PC-9 (cell line): ENCODE data around the gene TEX261. TPM values are rescaled to one million over a fixed set of nuclear protein-coding genes. Genes with fewer than 3 reads are reported as not detected.

Experiments used
- BruUV-seq: library from RNA; stranded (reverse); fragments of 400-500 nt; replicated peaks from 2 replicates; lab custom pipeline; 2021; lab: Mats Ljungman, UMichigan
- CTCF ChIA-PET: fragments of 300-600 bp; sonication (Branson Sonifier 250); formaldehyde crosslinking; loops from one replicate; lab custom pipeline; 2022; ENCODE audit warnings: antibody characterized with exemption; lab: Charles Lee
- POLR2A ChIA-PET: fragments of 300-600 bp; sonication (Branson Sonifier 250); formaldehyde crosslinking; loops from one replicate; lab custom pipeline; 2022; ENCODE audit warnings: antibody characterized with exemption; ENCODE audit not compliant: unreplicated experiment; lab: Charles Lee
- DNase-seq, 2 experiments: peaks; one replicate each; pipeline versions ENCODE4 v3.0.0 to v3.0.0-alpha.2; 2015 to 2022; ENCODE audit warnings: mixed read lengths in 1 of 2
- H2AFZ ChIP-seq: fragments of 200-600 bp; sonication (generic); 2 replicates; pipeline ENCODE4 v1.8.1; 2017; ENCODE audit warnings: antibody characterized with exemption
- H3F3A ChIP-seq: fragments of 200-600 bp; sonication (generic); 2 replicates; pipeline ENCODE4 v1.8.1; 2017; ENCODE audit warnings: antibody characterized with exemption, mild to moderate bottlenecking, low read depth; ENCODE audit not compliant: insufficient read depth
- H3K27ac ChIP-seq: fragments of 200-600 bp; sonication (generic); 2 replicates; pipeline ENCODE4 v1.6.1; 2016; ENCODE audit warnings: mixed run types
- H3K27me3 ChIP-seq: fragments of 200-600 bp; sonication (generic); 2 replicates; pipeline ENCODE4 v1.6.1; 2016; ENCODE audit warnings: low read depth, mixed run types; ENCODE audit not compliant: insufficient read depth
- H3K36me3 ChIP-seq: fragments of 200-600 bp; sonication (generic); 2 replicates; pipeline ENCODE4 v1.6.1; 2016; ENCODE audit warnings: low read depth, mixed run types
- H3K4me1 ChIP-seq: fragments of 200-600 bp; sonication (generic); replicated peaks from 2 replicates; pipeline ENCODE4 v1.6.1; 2016; ENCODE audit warnings: mixed run types; ENCODE audit not compliant: insufficient read depth
- H3K4me2 ChIP-seq: fragments of 200-600 bp; sonication (generic); 2 replicates; pipeline ENCODE4 v1.6.1; 2017; ENCODE audit warnings: mixed run types
- H3K4me3 ChIP-seq: fragments of 200-600 bp; sonication (generic); 2 replicates; pipeline ENCODE4 v1.6.1; 2016; ENCODE audit warnings: mixed run types
- H3K79me2 ChIP-seq: fragments of 200-600 bp; sonication (generic); 2 replicates; pipeline ENCODE4 v1.6.1; 2017; ENCODE audit warnings: low read depth, mixed run types
- H3K9me2 ChIP-seq: fragments of 200-600 bp; sonication (generic); 2 replicates; pipeline ENCODE4 v1.8.1; 2017; ENCODE audit warnings: mild to moderate bottlenecking; ENCODE audit not compliant: insufficient read depth
- H3K9me3 ChIP-seq: fragments of 200-600 bp; sonication (generic); 2 replicates; pipeline ENCODE4 v1.8.1; 2016; ENCODE audit warnings: low read depth; ENCODE audit not compliant: insufficient read depth
- H4K20me1 ChIP-seq: fragments of 200-600 bp; sonication (generic); 2 replicates; pipeline ENCODE4 v1.8.1; 2017; ENCODE audit not compliant: insufficient read depth
- EZH2 ChIP-seq: fragments of 200-600 bp; sonication (generic); IDR thresholded peaks from 2 replicates; pipeline ENCODE4 v1.8.0; 2017; ENCODE audit warnings: antibody characterized with exemption, low read depth
- intact Hi-C: fragments of 100-400 bp; cut with micrococcal nuclease; formaldehyde crosslinking; loops from one replicate; pipeline ENCODE4 v1.10.0; 2022; ENCODE audit not compliant: unreplicated experiment
- total RNA-seq: library from RNA; stranded (reverse); gene quantifications from 2 replicates; pipeline ENCODE4 v1.2.3, GENCODE V29; 2021
- TF ChIP-seq, protein P1 (sequence below): fragments of 200-600 bp; sonication (generic); conservative IDR thresholded peaks from 2 replicates; pipeline ENCODE4 v1.6.1; 2017; ENCODE audit warnings: mixed run types, antibody characterized with exemption, mild to moderate bottlenecking, moderate library complexity

TEX261 gene
- total RNA-seq, 1 experiment from 2014 or later = 47.6 TPM

DNA sequence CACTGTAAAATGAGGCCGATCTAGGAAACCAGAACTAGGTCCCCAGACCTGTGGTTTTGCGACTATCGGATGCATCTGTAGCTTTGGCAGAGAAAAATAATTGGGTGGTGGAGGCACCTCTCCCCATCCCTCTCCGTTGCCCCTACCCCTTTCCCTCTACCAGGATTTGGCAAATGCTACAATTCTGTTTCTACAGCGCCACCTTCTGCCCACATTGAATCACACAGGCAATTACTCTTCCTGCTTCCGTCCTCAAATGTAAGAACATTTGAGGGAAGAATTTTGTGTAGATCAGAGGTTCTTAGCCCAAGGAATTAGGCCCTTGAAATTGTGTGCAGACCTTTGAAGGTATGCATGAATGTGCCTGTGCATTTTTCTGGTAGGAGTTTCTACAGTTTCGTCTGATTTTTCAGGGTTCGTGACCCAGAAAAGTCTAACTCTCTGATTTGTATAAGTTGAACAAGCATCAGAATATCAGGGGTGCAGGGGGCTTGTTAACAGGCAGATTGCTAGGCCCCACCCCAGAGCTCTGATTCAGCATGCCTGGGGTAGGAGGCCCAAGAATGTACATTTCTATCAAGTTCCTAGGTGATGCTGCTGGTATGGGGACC, 47.7 kb downstream of the TEX261 start:
- Histone ChIP-seq H3K4me2 (no peak overlapping the region), H3K9me2 (no peaks in the 10 kb centered on the region), H3K9me3 (no peaks in the 10 kb centered on the region), H3F3A (no peaks in the 10 kb centered on the region; the same call in 1 of the 2 replicates), H3K79me2 (no peaks in the 10 kb centered on the region), H4K20me1 (no peaks in the 10 kb centered on the region), H3K4me3 (no peak overlapping the region), H3K36me3 (no peaks in the 10 kb centered on the region), H3K27ac (no peak overlapping the region), H3K27me3 (no peaks in the 10 kb centered on the region), H3K4me1 (peaks cover 7% of the 10 kb centered on the region; the same call in 1 of the 2 replicates), H2AFZ (no peak overlapping the region)
- peak in 1 of 2 experiments; percentile 48 for DNase-seq
- POLR2A ChIA-PET = no interaction called here
- CTCF ChIA-PET = interaction anchor here (1.1 to 3.9 kb wide), 2 partner anchors 76 to 642 kb away, joined by 3 to 23 read pairs; no protein-coding TSS in a partner anchor
- TF ChIP-seq, protein P1, sequence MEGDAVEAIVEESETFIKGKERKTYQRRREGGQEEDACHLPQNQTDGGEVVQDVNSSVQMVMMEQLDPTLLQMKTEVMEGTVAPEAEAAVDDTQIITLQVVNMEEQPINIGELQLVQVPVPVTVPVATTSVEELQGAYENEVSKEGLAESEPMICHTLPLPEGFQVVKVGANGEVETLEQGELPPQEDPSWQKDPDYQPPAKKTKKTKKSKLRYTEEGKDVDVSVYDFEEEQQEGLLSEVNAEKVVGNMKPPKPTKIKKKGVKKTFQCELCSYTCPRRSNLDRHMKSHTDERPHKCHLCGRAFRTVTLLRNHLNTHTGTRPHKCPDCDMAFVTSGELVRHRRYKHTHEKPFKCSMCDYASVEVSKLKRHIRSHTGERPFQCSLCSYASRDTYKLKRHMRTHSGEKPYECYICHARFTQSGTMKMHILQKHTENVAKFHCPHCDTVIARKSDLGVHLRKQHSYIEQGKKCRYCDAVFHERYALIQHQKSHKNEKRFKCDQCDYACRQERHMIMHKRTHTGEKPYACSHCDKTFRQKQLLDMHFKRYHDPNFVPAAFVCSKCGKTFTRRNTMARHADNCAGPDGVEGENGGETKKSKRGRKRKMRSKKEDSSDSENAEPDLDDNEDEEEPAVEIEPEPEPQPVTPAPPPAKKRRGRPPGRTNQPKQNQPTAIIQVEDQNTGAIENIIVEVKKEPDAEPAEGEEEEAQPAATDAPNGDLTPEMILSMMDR = peak; percentile 82
- no peak for TF ChIP-seq EZH2
- intact Hi-C loops = loop anchor here (1.0 to 5.0 kb wide), 3 partner anchors 28 to 645 kb away; partner anchors contain the start of gene FAM136A
- BruUV-seq = no TSS peak

DNA sequence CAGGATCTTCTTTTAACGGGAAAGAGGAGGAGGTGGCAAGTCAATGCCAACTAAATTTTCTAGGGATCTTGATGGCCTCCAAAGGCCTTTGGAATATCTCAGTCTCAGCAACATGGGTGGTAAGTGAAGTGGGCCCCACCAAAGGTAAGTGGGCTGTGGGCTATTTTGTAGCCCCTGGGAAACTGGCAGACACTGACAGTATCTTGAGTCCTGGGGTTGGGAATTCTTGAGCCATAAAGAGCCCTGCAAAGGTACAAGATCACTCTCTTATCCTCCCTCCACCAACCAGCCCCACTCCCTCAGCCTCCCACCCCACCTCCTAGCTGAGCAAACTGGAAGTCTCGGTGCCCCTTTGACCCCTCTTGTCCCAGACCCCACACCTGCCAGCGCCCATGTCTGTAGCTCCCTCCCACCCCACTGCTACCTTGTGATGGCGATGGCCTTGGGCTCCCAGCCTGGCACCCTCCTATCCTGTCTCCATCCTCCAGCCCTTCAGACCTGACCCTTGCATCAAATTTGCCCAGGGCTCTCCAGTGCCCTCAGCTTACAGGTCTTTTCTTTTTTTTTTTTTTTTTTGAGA, 50.5 kb downstream of the TEX261 start:
- H3K79me2 ChIP-seq = no peaks in the 10 kb centered on the region
- no peaks in the 10 kb centered on the region for H3K9me3 ChIP-seq
- H3K9me2 ChIP-seq = no peaks in the 10 kb centered on the region
- H2AFZ ChIP-seq = no peak overlapping the region
- DNase-seq = no peak
- peaks cover 7% of the 10 kb centered on the region; the same call in 1 of the 2 replicates for H3K4me1 ChIP-seq
- BruUV-seq = no TSS peak
- no peaks in the 10 kb centered on the region; the same call in 1 of the 2 replicates for H3F3A ChIP-seq
- TF ChIP-seq, protein P1 = no peak
- no peak for TF ChIP-seq EZH2
- intact Hi-C loops = no loop called here
- H4K20me1 ChIP-seq = no peaks in the 10 kb centered on the region
- no peaks in the 10 kb centered on the region for H3K27me3 ChIP-seq
- H3K4me3 ChIP-seq = no peak overlapping the region
- H3K27ac ChIP-seq = no peak overlapping the region
- CTCF ChIA-PET = no interaction called here
- no peak overlapping the region for H3K4me2 ChIP-seq
- POLR2A ChIA-PET = no interaction called here
- no peaks in the 10 kb centered on the region for H3K36me3 ChIP-seq

DNA sequence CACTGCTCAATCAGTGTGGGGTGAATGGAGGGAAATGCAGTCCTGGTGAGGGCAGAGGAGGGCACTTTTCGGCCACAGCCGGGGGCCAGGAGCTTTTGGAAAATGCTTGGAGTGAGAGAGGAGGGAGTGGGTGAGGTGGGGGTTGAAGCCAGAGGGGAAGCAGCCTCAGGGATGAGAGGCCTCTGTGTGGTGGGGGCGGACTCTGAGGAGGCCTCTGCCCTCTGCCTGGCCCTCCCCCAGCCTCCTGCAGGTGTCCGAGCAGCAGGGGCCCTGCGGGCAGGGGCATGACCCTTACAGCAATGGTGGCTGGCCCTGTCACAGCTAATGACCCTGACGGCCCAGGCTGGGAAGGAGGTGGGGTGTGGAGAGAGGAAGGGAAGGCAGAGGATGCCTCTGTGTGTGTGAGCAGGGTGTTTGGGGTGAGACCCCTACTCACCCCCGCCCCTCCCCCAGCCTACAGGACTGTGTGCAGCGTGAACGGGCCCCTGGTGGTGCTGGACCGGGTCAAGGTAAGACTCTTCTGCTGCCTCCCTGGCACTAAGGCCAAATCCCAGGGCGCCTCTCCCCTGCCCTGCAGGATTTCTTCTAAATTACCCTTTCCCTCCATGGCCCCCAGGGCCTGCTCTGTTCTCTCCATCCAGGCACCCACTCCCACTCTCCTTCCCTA, 51.3 kb downstream of the TEX261 start:
- no peak for TF ChIP-seq EZH2
- TF ChIP-seq, protein P1 = no peak
- H3K9me2 ChIP-seq = no peaks in the 10 kb centered on the region
- H3F3A ChIP-seq = no peaks in the 10 kb centered on the region; the same call in 1 of the 2 replicates
- POLR2A ChIA-PET = no interaction called here
- H3K36me3 ChIP-seq = no peaks in the 10 kb centered on the region
- no peaks in the 10 kb centered on the region for H3K79me2 ChIP-seq
- H4K20me1 ChIP-seq = no peaks in the 10 kb centered on the region
- H3K4me3 ChIP-seq = no peak overlapping the region
- H3K27me3 ChIP-seq = no peaks in the 10 kb centered on the region
- H2AFZ ChIP-seq = no peak overlapping the region
- no peak for DNase-seq
- intact Hi-C loops = no loop called here
- CTCF ChIA-PET = interaction anchor here (0.6 kb wide), 1 partner anchor 518 kb away, joined by 4 read pairs; no protein-coding TSS in a partner anchor
- H3K4me2 ChIP-seq = no peak overlapping the region
- H3K9me3 ChIP-seq = no peaks in the 10 kb centered on the region
- no peak overlapping the region for H3K27ac ChIP-seq
- H3K4me1 ChIP-seq = peaks cover 10% of the 10 kb centered on the region; the same call in 1 of the 2 replicates
- BruUV-seq = no TSS peak
